Activated T-helper 2 cell treated with anti-CD3 and anti-CD28 coated beads, Interferon-gamma antibody, Interleukin-2, Interleukin-4, amounts not matched to agents 10 μg/mL and 5 μg/mL and 100 μg/mL, durations not matched to agents 14 hours and 24 hours and 36 hours (primary cell): ENCODE data around the gene ZBTB7C. TPM values are rescaled to one million over a fixed set of nuclear protein-coding genes. Genes with fewer than 3 reads are reported as not detected.

ENCODE experiments used
- DNase-seq: peaks from one replicate; pipeline ENCODE4 v3.0.0; 2021; ENCODE audit warnings: low spot score
- H3K27ac Mint-ChIP-seq: one replicate; pipeline ENCODE4 v1.8.0; 2021; ENCODE audit warnings: mixed read lengths
- H3K27me3 Mint-ChIP-seq: one replicate; pipeline ENCODE4 v1.8.0; 2021; ENCODE audit warnings: low read depth, mixed read lengths
- H3K36me3 Mint-ChIP-seq: one replicate; pipeline ENCODE4 v1.8.0; 2021; ENCODE audit warnings: low read depth, mixed read lengths
- H3K4me1 Mint-ChIP-seq: one replicate; pipeline ENCODE4 v1.8.0; 2021; ENCODE audit warnings: low read depth, mixed read lengths
- H3K4me3 Mint-ChIP-seq: one replicate; pipeline ENCODE4 v1.8.0; 2021; ENCODE audit warnings: low read depth, mild to moderate bottlenecking, moderate library complexity, mixed read lengths
- H3K9me3 Mint-ChIP-seq: one replicate; pipeline ENCODE4 v1.8.0; 2021; ENCODE audit warnings: mixed read lengths
- intact Hi-C: fragments of 100-400 bp; cut with micrococcal nuclease; formaldehyde crosslinking; loops from one replicate; pipeline ENCODE4 v1.15.1; 2023
- total RNA-seq: library from RNA; stranded (reverse); gene quantifications from 2 replicates; pipeline ENCODE4 v1.2.3, GENCODE V29; 2022

ZBTB7C gene
- total RNA-seq, 1 donor from 2014 or later, result 0.21 TPM

DNA sequence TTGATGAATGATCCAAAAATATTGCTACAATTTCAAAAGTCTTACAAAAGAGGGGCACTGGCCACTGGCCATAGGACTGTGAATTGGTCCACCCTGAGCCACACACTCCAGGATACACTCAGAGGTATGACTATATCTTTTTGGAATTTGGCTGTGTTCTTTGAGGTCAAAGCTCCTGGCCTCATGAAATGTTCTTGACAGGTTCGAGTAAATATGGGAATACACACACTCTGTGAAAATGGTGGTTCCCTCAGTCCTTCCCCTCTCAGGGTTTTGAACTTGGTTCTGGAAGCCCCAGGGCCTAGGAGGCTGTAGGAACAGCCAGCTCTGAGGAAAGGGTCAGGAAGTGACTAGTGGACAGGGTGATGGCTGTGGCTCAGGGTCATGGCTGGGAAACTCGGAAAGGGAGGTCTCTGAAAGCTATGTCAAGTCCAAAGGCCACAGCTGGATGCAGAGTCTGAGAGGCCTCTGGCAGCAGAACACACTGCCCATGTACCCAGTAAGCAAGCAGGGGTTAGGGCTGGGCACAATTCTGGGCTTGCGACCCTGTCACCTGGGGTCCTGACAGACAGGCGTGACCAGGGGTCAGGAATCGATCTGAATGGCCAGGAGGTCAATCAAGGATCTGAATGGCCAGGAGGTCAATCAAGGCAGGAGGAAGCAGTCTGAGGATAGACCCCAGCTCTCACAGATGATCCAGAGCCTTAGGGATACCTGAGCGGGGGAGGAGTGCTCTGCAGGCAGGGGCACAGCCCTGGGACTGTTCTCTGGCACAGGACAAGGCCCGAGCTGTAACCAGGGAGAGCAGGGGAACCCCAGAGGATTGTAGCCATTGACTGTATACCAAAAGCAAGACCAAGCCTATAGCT, 255.3 kb downstream of the ZBTB7C start:
- Mint-ChIP-seq H3K36me3 (no peaks in the 10 kb centered on the region), H3K27ac (no peak overlapping the region), H3K27me3 (peaks cover 46% of the 10 kb centered on the region), H3K4me1 (no peaks in the 10 kb centered on the region), H3K9me3 (no peaks in the 10 kb centered on the region), H3K4me3 (no peak overlapping the region)
- intact Hi-C loops, result no loop called here
- DNase-seq, result no peak

DNA sequence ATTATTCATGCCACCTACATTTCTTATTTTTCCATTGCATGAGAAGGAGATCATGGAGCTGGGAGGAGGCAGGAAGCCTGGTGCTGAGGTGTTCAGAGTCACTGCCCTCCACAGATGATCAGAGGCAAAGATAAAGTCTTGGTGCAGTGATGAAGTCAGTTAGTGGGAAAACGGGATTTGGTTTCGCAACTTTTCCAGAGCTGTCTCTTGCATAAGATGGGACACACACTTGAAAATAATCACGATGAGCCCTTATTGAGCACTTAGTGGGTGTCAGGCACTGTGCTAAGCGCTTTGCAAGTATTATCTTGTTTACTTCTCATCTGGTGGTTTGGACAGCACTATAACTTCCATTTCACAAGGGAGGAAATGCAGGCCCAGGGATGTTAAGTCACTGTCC, 256.6 kb downstream of the ZBTB7C start:
- no peaks in the 10 kb centered on the region for H3K9me3 Mint-ChIP-seq
- DNase-seq, result no peak
- no peaks in the 10 kb centered on the region for H3K4me1 Mint-ChIP-seq
- peaks cover 40% of the 10 kb centered on the region for H3K27me3 Mint-ChIP-seq
- no peak overlapping the region for H3K4me3 Mint-ChIP-seq
- intact Hi-C loops, result no loop called here
- H3K36me3 Mint-ChIP-seq, result no peaks in the 10 kb centered on the region
- H3K27ac Mint-ChIP-seq, result no peak overlapping the region

DNA sequence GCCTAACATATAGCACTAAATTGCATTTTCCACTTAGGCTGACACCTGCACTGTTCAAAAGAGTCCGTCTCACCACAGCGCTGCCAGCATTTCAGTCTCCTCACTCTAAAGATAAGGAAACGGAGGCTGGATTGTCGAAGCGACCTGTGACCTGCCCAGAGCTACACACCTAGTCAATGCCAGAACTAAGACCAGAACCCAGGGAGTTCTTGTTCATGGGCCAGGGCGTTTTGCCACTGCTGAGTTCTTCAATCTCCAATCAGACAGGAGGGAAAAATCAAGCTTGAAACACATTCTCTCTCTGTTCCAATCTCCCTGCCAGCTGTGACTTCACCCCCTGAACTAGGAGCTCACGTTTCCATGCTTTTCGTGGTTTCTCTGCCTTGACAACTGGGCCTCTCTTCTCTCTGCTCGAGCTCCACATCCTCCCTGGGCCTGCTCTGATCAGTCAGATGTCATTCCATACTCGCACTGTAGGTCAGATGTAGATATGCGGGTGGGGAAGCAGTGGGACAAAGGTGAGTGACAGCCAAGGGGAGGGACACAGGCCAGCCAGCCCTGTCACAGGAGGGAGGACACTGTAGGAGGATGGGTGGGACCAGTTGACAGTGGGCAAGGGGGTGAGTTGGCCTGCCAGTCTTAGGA, 257.6 kb downstream of the ZBTB7C start:
- H3K4me3 Mint-ChIP-seq, result no peak overlapping the region
- peaks cover 36% of the 10 kb centered on the region for H3K27me3 Mint-ChIP-seq
- no peaks in the 10 kb centered on the region for H3K36me3 Mint-ChIP-seq
- no peaks in the 10 kb centered on the region for H3K4me1 Mint-ChIP-seq
- DNase-seq, result no peak
- intact Hi-C loops, result no loop called here
- H3K27ac Mint-ChIP-seq, result no peak overlapping the region
- no peaks in the 10 kb centered on the region for H3K9me3 Mint-ChIP-seq

DNA sequence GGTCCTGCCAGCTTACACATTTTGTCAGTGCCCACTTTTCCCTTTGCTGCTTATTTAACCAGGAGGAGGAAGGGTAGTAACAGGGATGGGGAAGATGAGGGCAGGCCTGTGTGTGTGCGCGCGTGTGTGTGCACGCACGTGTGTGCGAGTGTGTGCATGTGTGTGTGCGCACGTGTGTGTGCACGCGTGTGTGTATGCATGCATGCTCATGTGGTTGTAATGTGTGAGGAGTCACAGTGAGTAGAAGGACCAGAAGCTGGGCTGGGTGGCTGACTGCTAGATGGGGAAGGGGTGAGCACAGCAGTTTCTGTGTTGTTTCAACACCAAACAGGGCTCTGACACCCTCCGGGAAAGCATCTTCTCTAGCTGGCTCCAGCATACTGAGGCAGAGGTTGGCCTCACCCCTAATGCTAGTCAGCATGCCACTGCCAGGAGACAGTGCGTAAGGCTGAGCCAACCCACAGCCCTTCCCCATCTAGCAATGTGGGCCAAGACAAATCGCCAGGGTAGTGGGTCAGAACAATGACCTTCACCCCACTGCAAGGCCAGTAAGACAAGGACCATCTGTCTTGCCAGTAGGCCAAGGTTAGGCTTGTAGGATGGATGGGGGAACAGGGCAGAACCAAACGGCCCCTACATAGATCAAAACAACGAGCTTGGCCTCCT, 260.0 kb downstream of the ZBTB7C start:
- Mint-ChIP-seq H3K4me3 (no peak overlapping the region), H3K36me3 (no peaks in the 10 kb centered on the region), H3K9me3 (no peaks in the 10 kb centered on the region), H3K4me1 (no peaks in the 10 kb centered on the region), H3K27ac (no peak overlapping the region), H3K27me3 (peaks cover 34% of the 10 kb centered on the region)
- DNase-seq, result no peak
- intact Hi-C loops, result no loop called here

DNA sequence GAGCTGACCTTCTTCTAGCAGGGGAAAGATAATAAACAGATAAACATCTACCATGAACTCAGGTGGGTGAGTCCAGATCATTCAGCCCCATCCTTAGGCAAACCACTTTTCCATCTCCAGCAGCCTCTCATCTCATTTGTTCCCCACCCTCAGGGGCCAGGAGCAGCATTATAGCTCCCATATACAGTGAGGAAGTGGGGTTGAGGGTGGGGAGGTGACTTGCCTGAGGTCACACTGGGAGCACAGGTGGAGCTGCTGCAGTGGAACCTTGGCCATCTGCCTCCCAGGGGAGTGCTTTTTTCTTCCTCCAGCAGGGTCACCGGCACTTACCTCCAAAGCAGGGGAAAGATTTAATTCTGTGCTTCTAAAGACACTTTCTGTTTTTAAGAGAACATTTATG, 266.2 kb downstream of the ZBTB7C start:
- H3K36me3 Mint-ChIP-seq, result no peaks in the 10 kb centered on the region
- no peak for DNase-seq
- H3K4me1 Mint-ChIP-seq, result peaks cover 6% of the 10 kb centered on the region
- peaks cover 46% of the 10 kb centered on the region for H3K27me3 Mint-ChIP-seq
- no peaks in the 10 kb centered on the region for H3K9me3 Mint-ChIP-seq
- H3K4me3 Mint-ChIP-seq, result no peak overlapping the region
- intact Hi-C loops, result no loop called here
- H3K27ac Mint-ChIP-seq, result no peak overlapping the region

DNA sequence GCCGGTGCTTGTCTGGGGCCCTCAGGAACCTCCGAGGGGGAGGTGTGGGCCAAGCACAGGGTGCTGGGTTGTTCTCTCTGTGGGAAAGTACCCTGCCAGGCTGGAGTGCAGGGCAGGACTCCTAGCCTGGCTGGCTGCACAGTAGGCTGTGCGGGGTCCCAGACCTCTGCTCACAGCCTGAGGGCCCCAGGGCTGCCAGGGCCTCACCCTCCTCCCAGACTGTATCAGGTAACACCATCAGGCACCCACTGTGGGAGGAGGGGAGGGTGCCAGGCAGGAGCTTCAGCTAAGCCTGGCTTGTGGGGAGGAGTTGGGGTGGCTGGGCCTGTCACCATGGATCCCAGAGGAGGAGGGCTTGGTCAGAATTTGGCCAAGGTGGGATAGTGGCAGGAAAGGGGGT, 266.8 kb downstream of the ZBTB7C start:
- H3K27ac Mint-ChIP-seq, result no peak overlapping the region
- no peaks in the 10 kb centered on the region for H3K9me3 Mint-ChIP-seq
- intact Hi-C loops, result no loop called here
- H3K36me3 Mint-ChIP-seq, result no peaks in the 10 kb centered on the region
- no peak overlapping the region for H3K4me3 Mint-ChIP-seq
- H3K4me1 Mint-ChIP-seq, result peaks cover 8% of the 10 kb centered on the region
- DNase-seq, result no peak
- peaks cover 52% of the 10 kb centered on the region for H3K27me3 Mint-ChIP-seq

DNA sequence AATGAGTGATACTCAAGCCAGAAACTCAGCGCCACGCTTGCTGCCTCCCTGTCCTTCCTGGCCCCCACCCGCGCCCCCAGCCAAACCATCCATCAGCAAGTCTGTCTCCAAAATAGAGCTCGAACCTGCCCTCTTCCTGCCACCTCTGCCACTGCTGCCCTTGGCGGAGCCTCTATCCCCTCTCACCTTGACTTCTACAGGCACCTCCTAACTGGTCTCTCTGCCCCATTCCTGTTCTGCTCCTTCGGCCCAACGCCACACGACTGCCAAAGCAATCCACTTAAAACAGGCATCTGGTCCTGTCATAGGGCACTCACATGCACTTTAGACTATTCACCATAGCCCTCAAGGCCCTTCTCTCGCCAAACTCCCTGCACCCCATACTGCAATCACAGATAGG, 268.5 kb downstream of the ZBTB7C start:
- DNase-seq, result no peak
- Mint-ChIP-seq H3K4me1 (peaks cover 12% of the 10 kb centered on the region), H3K27ac (no peak overlapping the region), H3K9me3 (no peaks in the 10 kb centered on the region), H3K4me3 (no peak overlapping the region), H3K27me3 (peaks cover 60% of the 10 kb centered on the region), H3K36me3 (no peaks in the 10 kb centered on the region)
- intact Hi-C loops, result no loop called here

DNA sequence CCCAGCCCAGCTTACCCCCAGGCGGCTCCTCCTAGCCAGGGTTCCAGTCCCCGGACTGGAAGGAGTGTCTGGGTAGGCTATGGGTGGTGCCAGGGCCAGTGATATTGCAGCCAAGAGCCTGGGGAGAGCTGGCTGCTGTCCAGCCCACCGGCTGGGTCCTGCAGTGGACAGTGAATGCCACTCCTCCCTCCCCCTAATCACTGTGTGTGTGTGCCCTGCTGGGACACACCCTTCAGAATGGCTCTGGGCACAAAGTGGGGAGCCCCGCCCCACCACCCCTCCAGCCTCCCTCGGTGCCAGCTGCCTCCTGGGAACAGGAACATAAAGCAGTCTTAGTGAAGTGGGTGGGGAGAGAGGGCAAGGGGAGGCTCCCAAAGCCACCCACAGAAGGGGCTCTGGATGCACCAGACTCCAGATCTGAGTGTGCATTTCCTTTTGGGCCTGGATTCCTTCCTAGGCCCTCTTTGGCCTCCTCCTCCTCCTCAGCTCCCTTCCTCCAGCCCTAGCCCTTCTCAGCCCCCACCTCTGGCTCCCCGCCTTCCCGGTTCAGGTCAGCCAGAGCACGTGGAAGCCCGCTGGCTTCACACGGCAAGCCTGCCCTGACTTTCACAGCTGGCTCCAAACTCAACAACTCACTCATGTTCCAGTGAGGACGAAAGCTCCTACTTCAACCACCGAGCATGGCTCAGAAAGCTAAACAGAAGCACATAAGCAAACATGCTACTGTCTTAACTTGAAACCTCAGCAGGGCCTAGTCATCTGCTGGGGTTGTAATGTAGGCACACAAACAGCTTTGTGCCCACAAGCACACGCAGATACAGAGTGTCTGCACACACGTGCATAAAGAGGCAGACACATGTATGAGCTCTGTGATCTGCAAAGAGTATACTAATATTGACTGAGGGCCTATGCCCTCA, 269.5 kb downstream of the ZBTB7C start:
- H3K36me3 Mint-ChIP-seq, result no peaks in the 10 kb centered on the region
- no peak overlapping the region for H3K27ac Mint-ChIP-seq
- no peak for DNase-seq
- H3K4me1 Mint-ChIP-seq, result peaks cover 14% of the 10 kb centered on the region
- peaks cover 64% of the 10 kb centered on the region for H3K27me3 Mint-ChIP-seq
- no peak overlapping the region for H3K4me3 Mint-ChIP-seq
- no peaks in the 10 kb centered on the region for H3K9me3 Mint-ChIP-seq
- intact Hi-C loops, result loop anchor here (2.0 to 10.0 kb wide), 2 partner anchors 15 to 275 kb away; no protein-coding TSS in a partner anchor

DNA sequence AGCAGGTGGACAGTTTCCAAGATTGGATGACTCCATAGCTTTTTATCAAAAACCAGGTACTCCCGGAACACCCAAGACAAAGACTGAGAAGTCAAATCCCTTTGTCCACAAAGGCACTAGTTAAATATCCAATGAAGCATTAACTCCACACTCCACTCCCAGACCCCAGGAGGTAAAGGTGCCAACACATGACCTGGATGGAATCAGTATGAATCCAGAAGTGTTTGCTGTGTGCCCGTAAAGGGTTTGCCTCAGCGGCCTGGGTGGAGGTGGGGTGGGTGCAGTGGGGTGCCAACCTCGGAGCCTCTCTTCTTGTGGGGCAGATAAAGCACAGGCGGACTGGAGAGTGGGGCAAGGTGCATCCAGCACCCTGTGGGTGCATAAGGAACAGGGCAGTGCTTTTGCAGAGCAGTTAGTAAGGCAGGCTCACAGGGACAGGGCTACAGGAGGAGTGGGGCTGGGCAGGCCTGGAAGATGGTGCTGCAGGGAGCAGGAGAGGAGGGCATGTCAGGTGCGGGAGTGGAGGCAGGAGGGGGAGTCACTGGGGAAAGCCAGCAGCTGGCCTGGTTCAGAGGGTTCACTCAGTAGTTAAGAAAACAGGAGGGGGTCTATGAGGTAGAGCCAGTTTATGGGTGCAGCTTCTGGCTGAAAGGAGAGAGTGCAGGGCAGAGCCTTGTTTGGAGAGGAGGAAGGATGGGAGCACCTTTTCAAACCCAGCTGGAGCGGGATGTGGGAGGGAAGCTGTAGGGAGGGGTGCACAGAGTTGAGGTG, 270.3 kb downstream of the ZBTB7C start:
- H3K4me3 Mint-ChIP-seq, result no peak overlapping the region
- peaks cover 69% of the 10 kb centered on the region for H3K27me3 Mint-ChIP-seq
- peaks cover 19% of the 10 kb centered on the region for H3K4me1 Mint-ChIP-seq
- no peak overlapping the region for H3K27ac Mint-ChIP-seq
- DNase-seq, result no peak
- H3K36me3 Mint-ChIP-seq, result no peaks in the 10 kb centered on the region
- H3K9me3 Mint-ChIP-seq, result no peaks in the 10 kb centered on the region
- intact Hi-C loops, result loop anchor here (2.0 to 10.0 kb wide), 2 partner anchors 14 to 276 kb away; no protein-coding TSS in a partner anchor

DNA sequence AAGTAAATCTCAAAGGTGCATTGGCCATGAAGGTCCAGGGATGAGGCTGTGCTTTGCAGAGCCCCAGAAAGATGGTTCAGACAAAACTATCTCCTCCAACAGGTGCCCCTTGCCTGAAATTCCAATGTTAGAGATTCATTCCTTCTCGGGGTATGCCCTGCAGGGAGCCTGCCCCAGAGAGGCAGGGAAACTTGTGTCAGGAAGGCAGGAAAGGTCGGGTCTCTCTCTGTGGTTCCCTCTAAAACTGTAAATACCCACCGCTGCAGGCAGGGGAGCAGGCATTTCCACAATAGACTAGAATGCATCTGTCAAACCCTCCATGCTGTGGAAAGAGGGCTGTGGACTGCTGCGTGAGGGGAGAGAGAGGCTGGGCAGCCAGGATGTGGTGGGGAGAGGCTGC, 271.0 kb downstream of the ZBTB7C start:
- no peak overlapping the region for H3K4me3 Mint-ChIP-seq
- no peak for DNase-seq
- peaks cover 69% of the 10 kb centered on the region for H3K27me3 Mint-ChIP-seq
- peaks cover 24% of the 10 kb centered on the region for H3K4me1 Mint-ChIP-seq
- no peaks in the 10 kb centered on the region for H3K36me3 Mint-ChIP-seq
- no peaks in the 10 kb centered on the region for H3K9me3 Mint-ChIP-seq
- intact Hi-C loops, result loop anchor here (2.0 to 10.0 kb wide), 2 partner anchors 13 to 277 kb away; no protein-coding TSS in a partner anchor
- no peak overlapping the region for H3K27ac Mint-ChIP-seq

DNA sequence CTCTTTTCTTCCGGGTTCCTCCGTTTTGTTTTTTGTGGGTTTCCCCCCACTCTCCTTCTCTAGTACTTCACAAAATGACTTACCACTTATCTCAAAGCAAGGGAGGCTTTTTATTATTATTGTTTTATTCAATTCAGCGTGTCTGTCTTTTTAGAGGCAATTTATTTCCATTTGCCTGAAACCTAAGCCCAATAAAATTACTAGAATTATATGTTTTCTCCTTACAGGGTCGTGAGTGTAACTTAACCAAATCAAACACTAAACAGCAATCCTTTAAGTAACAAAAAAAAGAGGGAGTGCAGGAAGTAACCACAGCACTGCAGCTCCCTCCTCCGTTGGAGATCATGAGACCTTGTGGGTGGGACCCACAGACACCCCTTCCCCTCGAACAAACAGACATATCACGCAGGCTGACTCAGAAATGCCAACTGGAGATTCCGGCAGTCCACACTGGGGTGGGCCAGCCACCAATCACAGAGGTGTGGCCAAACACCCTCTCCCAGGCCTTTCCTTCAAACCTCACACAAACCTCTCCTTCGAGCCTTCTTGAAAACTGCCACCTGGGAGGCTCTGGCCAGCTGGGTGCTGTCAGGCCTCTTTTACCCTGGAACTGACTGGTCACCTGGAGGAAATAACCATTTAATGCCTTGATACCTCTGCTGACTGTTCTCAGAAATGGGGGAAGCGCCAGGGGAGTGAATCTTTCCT, 271.7 kb downstream of the ZBTB7C start:
- Mint-ChIP-seq H3K27ac (peak overlapping the region; percentile 66), H3K27me3 (peaks cover 71% of the 10 kb centered on the region), H3K9me3 (no peaks in the 10 kb centered on the region), H3K36me3 (no peaks in the 10 kb centered on the region), H3K4me3 (peak overlapping the region; percentile 57), H3K4me1 (peaks cover 27% of the 10 kb centered on the region)
- intact Hi-C loops, result loop anchor here (2.0 to 10.0 kb wide), 2 partner anchors 13 to 277 kb away; no protein-coding TSS in a partner anchor
- DNase-seq, result no peak
